Testis (tissue), 3 donors: ENCODE results near the gene HOXD10. TPM values are rescaled to one million over a fixed set of nuclear protein-coding genes. Genes with fewer than 3 reads are reported as not detected.

ENCODE experiments used
- DNase-seq: peaks from one replicate; pipeline ENCODE4 v3.0.0-alpha.2; 2019
- H3K27ac ChIP-seq, 2 donors: fragments of 200-600 bp; sonication (generic); one replicate each; pipeline ENCODE4 v1.5.1; 2019
- H3K27me3 ChIP-seq: fragments of 200-600 bp; sonication (generic); one replicate; pipeline ENCODE4 v1.5.1; 2019
- H3K36me3 ChIP-seq: fragments of 200-600 bp; sonication (generic); one replicate; pipeline ENCODE4 v1.5.1; 2017; ENCODE audit warnings: low read depth; ENCODE audit errors: missing control alignments
- H3K4me1 ChIP-seq: fragments of 200-600 bp; sonication (generic); one replicate; pipeline ENCODE4 v1.5.1; 2019
- H3K4me3 ChIP-seq, 2 donors: fragments of 200-600 bp; sonication (generic); one replicate each; pipeline ENCODE4 v1.5.1; 2017 to 2019
- H3K9me3 ChIP-seq: fragments of 200-600 bp; sonication (generic); one replicate; pipeline ENCODE4 v1.5.1; 2017
- POLR2A ChIP-seq: fragments of 450-650 bp; IDR thresholded peaks from one replicate; pipeline ENCODE4 v1.6.1; 2017; ENCODE audit warnings: antibody characterized with exemption, mild to moderate bottlenecking, moderate library complexity
- WGBS, 2 donors: methylation state at CpG; one replicate each; pipeline ENCODE4 v1.1.5; 2018; 5-methylcytosine and 5-hydroxymethylcytosine counted together
- intact Hi-C: fragments of 100-400 bp; cut with DNase I; formaldehyde crosslinking; loops from one replicate; pipeline ENCODE4 v1.15.1; 2023; ENCODE audit warnings: low total_unique reads
- polyA plus RNA-seq: library from polyadenylated mRNA; stranded (reverse); fragments of 350-450 nt; fragmentation: Illumina TruSeq; extraction: RNeasy Lipid Tissue Mini Kit (QIAGEN cat#74804); gene quantifications from one replicate; pipeline ENCODE4 v1.2.3, GENCODE V29; 2014; ENCODE audit warnings: low read depth, low replicate concordance; ENCODE audit not compliant: insufficient read depth
- total RNA-seq, 2 donors: library from RNA; depleted of rRNA; stranded (reverse); fragments of >200 nt; gene quantifications; one replicate each; pipeline ENCODE4 v1.2.3, GENCODE V29; 2016
- TF ChIP-seq, protein P1 (sequence below), 3 experiments: fragments of 450-650 bp in 2 of 3; fragments of 200-600 bp in 1 of 3; sonication (generic) in 1 of 3; IDR thresholded peaks; one replicate each; pipeline ENCODE4 v1.5.1; 2016 to 2019; ENCODE audit warnings: antibody characterized with exemption in 3 of 3, mild to moderate bottlenecking in 2 of 3, moderate library complexity in 1 of 3

The HOXD10 gene
- total and polyA plus RNA-seq, 3 donors from 2014 or later = 0.92 to 3.3 (median 2.7) TPM

DNA sequence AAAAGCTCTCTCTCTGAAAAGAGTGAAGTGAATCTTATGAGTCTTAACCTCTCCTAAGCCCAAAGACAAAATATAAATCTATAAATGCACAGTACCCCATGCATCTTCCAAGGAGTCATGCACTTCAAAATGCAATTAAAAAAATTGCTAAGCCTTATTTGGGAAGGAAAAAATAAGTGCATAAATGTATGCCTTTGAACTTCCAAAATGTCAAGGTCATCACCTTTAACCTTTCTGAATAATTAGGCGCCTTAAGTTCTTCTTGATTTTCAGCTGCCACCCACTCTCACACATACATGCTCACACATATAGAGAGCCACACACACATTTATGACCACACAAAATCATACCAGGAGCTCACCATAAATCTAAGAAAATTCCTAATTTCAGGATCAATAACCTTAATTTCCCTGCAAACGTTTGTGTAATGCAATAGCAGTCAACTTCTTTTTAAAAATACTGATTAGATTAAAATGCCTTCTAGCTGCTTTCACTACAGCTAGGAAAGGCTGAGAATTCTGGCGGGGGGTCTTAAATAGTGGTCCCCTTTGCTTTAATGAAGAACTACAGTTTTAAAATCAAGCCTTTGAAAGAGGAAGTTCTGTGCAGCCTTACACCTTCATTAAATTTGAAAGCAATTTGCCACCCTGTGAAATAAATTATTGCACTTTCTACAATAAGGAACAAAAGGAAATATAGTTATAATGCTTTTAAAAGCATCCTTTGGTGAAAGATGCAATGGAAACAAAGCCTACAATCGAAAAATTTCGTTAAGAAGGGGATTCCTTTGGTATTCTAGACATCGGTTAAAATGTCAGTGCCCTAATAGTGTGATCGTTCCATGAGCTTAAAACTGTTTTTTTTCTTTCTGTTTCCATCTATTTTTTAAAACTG is 5.9 kb upstream of the HOXD10 start:
- H3K27me3 ChIP-seq = no peaks in the 10 kb centered on the region
- WGBS, 2 donors = 40 to 43% methylated on average over 7 of the region's 7 CpGs
- no peak overlapping the region for H3K27ac ChIP-seq
- no peak for DNase-seq
- peaks cover 2% of the 10 kb centered on the region for H3K4me1 ChIP-seq
- H3K4me3 ChIP-seq = no peak overlapping the region
- H3K9me3 ChIP-seq = no peaks in the 10 kb centered on the region
- intact Hi-C loops = no loop called here
- TF ChIP-seq POLR2A = no peak
- TF ChIP-seq, protein P1, sequence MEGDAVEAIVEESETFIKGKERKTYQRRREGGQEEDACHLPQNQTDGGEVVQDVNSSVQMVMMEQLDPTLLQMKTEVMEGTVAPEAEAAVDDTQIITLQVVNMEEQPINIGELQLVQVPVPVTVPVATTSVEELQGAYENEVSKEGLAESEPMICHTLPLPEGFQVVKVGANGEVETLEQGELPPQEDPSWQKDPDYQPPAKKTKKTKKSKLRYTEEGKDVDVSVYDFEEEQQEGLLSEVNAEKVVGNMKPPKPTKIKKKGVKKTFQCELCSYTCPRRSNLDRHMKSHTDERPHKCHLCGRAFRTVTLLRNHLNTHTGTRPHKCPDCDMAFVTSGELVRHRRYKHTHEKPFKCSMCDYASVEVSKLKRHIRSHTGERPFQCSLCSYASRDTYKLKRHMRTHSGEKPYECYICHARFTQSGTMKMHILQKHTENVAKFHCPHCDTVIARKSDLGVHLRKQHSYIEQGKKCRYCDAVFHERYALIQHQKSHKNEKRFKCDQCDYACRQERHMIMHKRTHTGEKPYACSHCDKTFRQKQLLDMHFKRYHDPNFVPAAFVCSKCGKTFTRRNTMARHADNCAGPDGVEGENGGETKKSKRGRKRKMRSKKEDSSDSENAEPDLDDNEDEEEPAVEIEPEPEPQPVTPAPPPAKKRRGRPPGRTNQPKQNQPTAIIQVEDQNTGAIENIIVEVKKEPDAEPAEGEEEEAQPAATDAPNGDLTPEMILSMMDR (IDR thresholded peaks at IDR 0.05) = no peak
- no peaks in the 10 kb centered on the region for H3K36me3 ChIP-seq

DNA sequence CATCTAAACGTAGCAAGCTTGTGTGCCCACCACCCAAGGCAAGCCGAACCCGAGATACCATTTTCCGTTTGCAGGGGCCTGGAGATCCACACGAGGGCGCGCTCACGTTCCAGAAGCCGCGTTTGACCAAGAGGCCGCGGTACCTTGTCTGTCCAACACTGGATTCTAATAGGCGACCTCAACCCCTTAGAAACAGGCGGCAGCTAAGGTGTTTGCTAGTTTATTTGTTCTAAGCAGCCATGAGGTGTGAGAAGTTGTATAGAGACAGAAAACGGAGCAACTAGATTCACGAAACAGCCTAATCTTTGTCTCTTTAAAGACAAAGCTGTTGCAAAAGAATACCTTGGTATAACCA is 5.3 kb upstream of the HOXD10 start:
- no peaks in the 10 kb centered on the region for H3K27me3 ChIP-seq

DNA sequence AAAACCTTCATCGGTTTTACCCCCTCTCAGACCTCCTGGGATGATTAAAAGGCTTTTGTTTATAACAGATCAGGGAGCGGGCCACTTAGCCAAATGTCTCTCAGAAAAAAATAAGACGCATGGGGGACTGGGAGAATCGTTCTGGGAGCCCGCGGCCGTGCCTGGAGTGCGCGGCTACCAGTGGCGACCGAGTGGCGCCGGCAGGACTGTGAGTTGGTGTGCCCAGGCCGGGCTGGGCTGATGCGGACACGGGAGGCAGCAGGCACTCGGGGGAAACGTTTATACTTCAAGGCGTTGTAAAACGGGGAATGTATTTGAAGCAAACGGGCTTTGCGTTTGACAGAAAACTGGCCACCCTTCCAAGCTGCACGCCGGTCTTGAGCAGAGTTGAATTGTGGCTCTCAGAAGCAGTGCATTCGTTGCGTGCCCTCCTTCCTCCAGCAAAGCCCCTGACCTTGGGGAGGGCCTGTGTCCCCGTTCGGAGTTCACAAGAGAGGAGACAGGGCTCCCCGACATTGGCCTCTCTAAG is 4.7 kb upstream of the HOXD10 start:
- no peaks in the 10 kb centered on the region for H3K9me3 ChIP-seq
- TF ChIP-seq, protein P1 (IDR thresholded peaks at IDR 0.05) = no peak
- TF ChIP-seq POLR2A = no peak
- DNase-seq = no peak
- intact Hi-C loops = no loop called here
- peaks cover 2% of the 10 kb centered on the region for H3K4me1 ChIP-seq
- 24 to 37% methylated on average over 27 to 29 of the region's 29 CpGs for WGBS, 2 donors
- no peaks in the 10 kb centered on the region for H3K27me3 ChIP-seq
- peak overlapping the region in 1 of 2 donors; percentile 44 for H3K27ac ChIP-seq
- H3K36me3 ChIP-seq = no peaks in the 10 kb centered on the region
- H3K4me3 ChIP-seq = peak overlapping the region in 1 of 2 donors; percentile 1

More for the DNA sequence above, 5.3 kb upstream of the HOXD10 start:
- no peak for TF ChIP-seq POLR2A
- TF ChIP-seq, protein P1 (IDR thresholded peaks at IDR 0.05) = peak in 2 of 3 experiments; percentile 26 to 69
- 27 to 32% methylated on average over 10 to 16 of the region's 16 CpGs for WGBS, 2 donors
- no peaks in the 10 kb centered on the region for H3K36me3 ChIP-seq
- H3K4me3 ChIP-seq = peak overlapping the region in 1 of 2 donors; percentile 1
- no peaks in the 10 kb centered on the region for H3K9me3 ChIP-seq
- intact Hi-C loops = no loop called here
- peaks cover 2% of the 10 kb centered on the region for H3K4me1 ChIP-seq
- peak; percentile 83 for DNase-seq
- no peak overlapping the region for H3K27ac ChIP-seq

DNA sequence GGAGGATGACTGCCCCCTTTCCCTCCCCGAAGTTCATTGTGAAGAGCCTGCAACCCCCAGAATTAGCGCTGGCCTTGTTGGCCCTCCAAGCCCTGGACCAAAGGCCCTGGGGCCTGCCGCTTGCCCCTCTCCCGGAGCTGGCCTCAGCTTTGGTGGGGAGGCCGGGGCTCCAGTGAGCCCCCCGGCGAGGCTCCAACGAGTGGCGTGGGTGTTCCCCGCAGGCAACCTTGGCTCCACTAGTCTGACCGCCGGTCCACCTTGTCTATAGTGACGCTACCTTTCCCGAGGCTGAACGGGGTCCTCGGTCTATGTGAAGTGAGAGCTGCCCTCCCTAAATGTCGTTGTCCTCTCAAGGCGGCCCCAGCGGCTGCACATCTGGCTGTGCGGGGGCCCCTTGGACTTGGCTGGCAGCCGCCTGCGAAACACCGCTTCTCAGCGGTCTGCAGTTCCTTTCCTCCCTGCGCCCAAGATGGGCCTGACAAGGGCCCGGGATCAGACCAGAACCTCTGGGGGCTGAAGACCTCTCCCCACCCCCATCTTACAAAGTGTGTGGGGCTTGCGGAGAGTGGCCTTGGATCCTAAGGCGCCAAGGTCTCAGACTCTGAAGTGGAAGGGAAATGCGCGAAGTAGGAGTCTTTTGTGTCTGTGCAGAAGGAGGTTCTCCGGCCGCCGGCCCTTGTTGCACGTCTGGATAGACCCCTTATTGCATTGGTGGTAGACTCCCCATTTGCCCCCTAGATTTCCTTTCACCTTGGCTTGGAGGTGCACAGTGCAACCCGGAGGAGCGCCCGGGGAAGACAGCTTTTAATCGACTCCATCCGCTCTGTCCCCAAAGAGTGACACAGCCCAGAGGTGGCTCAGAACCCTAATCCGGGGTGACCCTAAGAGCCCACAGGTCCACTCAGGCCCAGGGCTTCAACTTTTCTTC is 3.9 kb upstream of the HOXD10 start:
- H3K27me3 ChIP-seq = no peaks in the 10 kb centered on the region
- no peak for DNase-seq
- TF ChIP-seq POLR2A = no peak
- TF ChIP-seq, protein P1 (IDR thresholded peaks at IDR 0.05) = no peak
- no peaks in the 10 kb centered on the region for H3K36me3 ChIP-seq
- WGBS, 2 donors = 32 to 43% methylated on average over 28 to 40 of the region's 40 CpGs
- peak overlapping the region in 1 of 2 donors; percentile 44 for H3K27ac ChIP-seq
- H3K4me3 ChIP-seq = peak overlapping the region in 1 of 2 donors; percentile 1
- intact Hi-C loops = no loop called here
- H3K9me3 ChIP-seq = no peaks in the 10 kb centered on the region
- H3K4me1 ChIP-seq = no peaks in the 10 kb centered on the region
